Ishikawa (cell line): ENCODE results near the gene DDX39A.

Source experiments
- CEBPB ChIP-seq: IDR thresholded peaks from 2 replicates; pipeline ENCODE4 v1.6.1; 2012
- CREB1 ChIP-seq: IDR thresholded peaks from 2 replicates; pipeline ENCODE4 v1.6.1; 2012; ENCODE audit warnings: low read depth
- EGR1 ChIP-seq: IDR thresholded peaks from 2 replicates; pipeline ENCODE4 v1.6.1; 2012
- EP300 ChIP-seq: IDR thresholded peaks from 2 replicates; pipeline ENCODE4 v1.6.1; 2012; ENCODE audit warnings: borderline replicate concordance
- FOXM1 ChIP-seq: IDR thresholded peaks from 2 replicates; pipeline ENCODE4 v1.6.1; 2012; ENCODE audit warnings: low read depth, borderline replicate concordance
- MAX ChIP-seq: IDR thresholded peaks from 2 replicates; pipeline ENCODE4 v1.6.1; 2012
- NFIC ChIP-seq: IDR thresholded peaks from 2 replicates; pipeline ENCODE4 v1.6.1; 2012
- RAD21 ChIP-seq: IDR thresholded peaks from 2 replicates; pipeline ENCODE4 v1.6.1; 2012; ENCODE audit warnings: low read depth
- REST ChIP-seq: IDR thresholded peaks from 2 replicates; pipeline ENCODE4 v1.6.1; 2012; ENCODE audit warnings: low read depth, mild to moderate bottlenecking
- TAF1 ChIP-seq: IDR thresholded peaks from 2 replicates; pipeline ENCODE4 v1.6.1; 2012; ENCODE audit warnings: low read depth, mild to moderate bottlenecking
- TCF12 ChIP-seq: IDR thresholded peaks from 2 replicates; pipeline ENCODE4 v1.6.1; 2012; ENCODE audit warnings: low read depth
- USF1 ChIP-seq: IDR thresholded peaks from 2 replicates; pipeline ENCODE4 v1.6.1; 2012
- ZBTB7A ChIP-seq: IDR thresholded peaks from 2 replicates; pipeline ENCODE4 v1.6.1; 2012; ENCODE audit warnings: low read depth

DDX39A gene

GRCh38 chr19:14449321-14449720 is 30.2 kb upstream of the DDX39A start:
- no peak for TF ChIP-seq TCF12
- no peak for TF ChIP-seq CREB1
- TF ChIP-seq MAX, result no peak

- no peak for TF ChIP-seq RAD21
- TF ChIP-seq TAF1, result no peak
- TF ChIP-seq REST, result no peak
- TF ChIP-seq ZBTB7A, result no peak
- TF ChIP-seq CREB1, result no peak
- TF ChIP-seq USF1, result no peak
- no peak for TF ChIP-seq CEBPB
- no peak for TF ChIP-seq TCF12
Measured at GRCh38 chr19:14446336-14447036, 27.3 kb upstream of the DDX39A start.

GRCh38 chr19:14443632-14444216 is 24.6 kb upstream of the DDX39A start:
- TF ChIP-seq FOXM1 (no peak), CREB1 (no peak)

GRCh38 chr19:14442891-14443631 is 23.9 kb upstream of the DDX39A start:
- TF ChIP-seq TCF12 (no peak), RAD21 (no peak), ZBTB7A (no peak), EP300 (no peak), CREB1 (no peak), MAX (no peak), REST (no peak), EGR1 (no peak), TAF1 (no peak), USF1 (no peak), CEBPB (no peak), FOXM1 (no peak), NFIC (no peak)

- TF ChIP-seq ZBTB7A (no peak), REST (no peak), EGR1 (no peak), CREB1 (no peak), FOXM1 (no peak)
Measured at GRCh38 chr19:14441041-14441938, 22.1 kb upstream of the DDX39A start.
